MM.1S (cell line): Measurements from ENCODE around the gene TIMM44.

Source experiments
- DNase-seq: peaks from one replicate; pipeline ENCODE4 v3.0.0-alpha.2; 2015
- H2AFZ ChIP-seq: fragments of 300-600 bp; sonication (generic); 2 replicates; pipeline ENCODE4 v1.6.0; 2016; ENCODE audit warnings: antibody characterized with exemption, low read length
- H3F3A ChIP-seq: fragments of 300-600 bp; sonication (generic); 2 replicates; pipeline ENCODE4 v1.6.1; 2016; ENCODE audit warnings: mild to moderate bottlenecking, antibody characterized with exemption, low read length, moderate library complexity, mixed read lengths; ENCODE audit not compliant: insufficient read depth
- H3K27ac ChIP-seq: fragments of 300-600 bp; sonication (generic); 2 replicates; pipeline ENCODE4 v1.5.1; 2016; ENCODE audit warnings: mild to moderate bottlenecking, low read length
- H3K27me3 ChIP-seq: fragments of 300-600 bp; sonication (generic); replicated peaks from 2 replicates; pipeline ENCODE4 v1.6.0; 2016; ENCODE audit warnings: low read length; ENCODE audit not compliant: insufficient read depth
- H3K36me3 ChIP-seq: fragments of 300-600 bp; sonication (generic); replicated peaks from 2 replicates; pipeline ENCODE4 v1.6.1; 2016; ENCODE audit warnings: mild to moderate bottlenecking, low read length, mixed read lengths; ENCODE audit not compliant: insufficient read depth
- H3K4me1 ChIP-seq: fragments of 300-600 bp; sonication (generic); 2 replicates; pipeline ENCODE4 v1.6.1; 2016; ENCODE audit warnings: low read length, mixed read lengths
- H3K4me2 ChIP-seq: fragments of 300-600 bp; sonication (generic); 2 replicates; pipeline ENCODE4 v1.6.0; 2016; ENCODE audit warnings: low read depth, low read length
- H3K4me3 ChIP-seq: fragments of 300-600 bp; sonication (generic); 2 replicates; pipeline ENCODE4 v1.5.1; 2016; ENCODE audit warnings: low read length, mixed read lengths
- H3K79me2 ChIP-seq: fragments of 300-600 bp; sonication (generic); 2 replicates; pipeline ENCODE4 v1.6.1; 2016; ENCODE audit warnings: mixed run types, low read length, mixed read lengths
- H3K9ac ChIP-seq: fragments of 300-600 bp; sonication (generic); 2 replicates; pipeline ENCODE4 v1.6.1; 2016; ENCODE audit warnings: low read length, mixed read lengths
- H3K9me2 ChIP-seq: fragments of 300-600 bp; sonication (generic); replicated peaks from 2 replicates; pipeline ENCODE4 v1.6.1; 2016; ENCODE audit warnings: mild to moderate bottlenecking, low read length, mixed read lengths; ENCODE audit not compliant: insufficient read depth
- H3K9me3 ChIP-seq: fragments of 300-600 bp; sonication (generic); replicated peaks from 2 replicates; pipeline ENCODE4 v1.6.1; 2016; ENCODE audit warnings: mild to moderate bottlenecking, low read length, mixed read lengths; ENCODE audit not compliant: insufficient read depth
- H4K20me1 ChIP-seq: fragments of 300-600 bp; sonication (generic); 2 replicates; pipeline ENCODE4 v1.6.1; 2016; ENCODE audit warnings: mild to moderate bottlenecking, low read length, moderate library complexity, mixed read lengths; ENCODE audit not compliant: insufficient read depth
- CTCF ChIP-seq: fragments of 300-600 bp; sonication (generic); IDR thresholded peaks from 2 replicates; pipeline ENCODE4 v1.5.1; 2016; ENCODE audit warnings: antibody characterized with exemption, low read length, mixed read lengths
- EZH2 ChIP-seq: fragments of 300-600 bp; sonication (generic); optimal IDR thresholded peaks from 2 replicates; pipeline ENCODE3; 2017; ENCODE audit warnings: low read depth, mild to moderate bottlenecking, antibody characterized with exemption, low read length, mixed read lengths
- EZH2phosphoT487 ChIP-seq: fragments of 300-600 bp; sonication (generic); IDR thresholded peaks from 2 replicates; pipeline ENCODE4 v1.6.1; 2018; ENCODE audit warnings: antibody characterized with exemption, low read length

TIMM44 gene

GRCh38 chr19:7943444-7944176 is at the start of gene TIMM44:
TIMM44 (minus strand) TSS chr19:7943666; CDS start chr19:7943651, 15 bp downstream.
- peak within 1 kb of the TSS; percentile 97 for H3K9ac ChIP-seq
- H3F3A ChIP-seq = peaks cover 2% of the 10 kb centered on the region; the same call in 1 of the 2 replicates
- peak; percentile 100 for DNase-seq
- peaks cover 58% of the 10 kb centered on the region for H3K79me2 ChIP-seq
- H3K9me2 ChIP-seq = no peaks in the 10 kb centered on the region
- peak within 1 kb of the TSS; percentile 85 for H2AFZ ChIP-seq
- no peaks in the 10 kb centered on the region for H3K9me3 ChIP-seq
- peak within 1 kb of the TSS; percentile 88 for H3K4me3 ChIP-seq
- H3K36me3 ChIP-seq = no peaks in the 10 kb centered on the region
- H3K4me1 ChIP-seq = peaks cover 6% of the 10 kb centered on the region
- TF ChIP-seq EZH2 (no peak), EZH2phosphoT487 (no peak)
- no peaks in the 10 kb centered on the region for H4K20me1 ChIP-seq
- peak within 1 kb of the TSS; percentile 98 for H3K4me2 ChIP-seq
- H3K27ac ChIP-seq = peak within 1 kb of the TSS; percentile 80
- no peaks in the 10 kb centered on the region for H3K27me3 ChIP-seq

GRCh38 chr19:7992575-7992974 is 49.1 kb upstream of the TIMM44 start:
- H3K27ac ChIP-seq = no peak overlapping the region
- no peaks in the 10 kb centered on the region for H3F3A ChIP-seq
- peaks cover 47% of the 10 kb centered on the region for H4K20me1 ChIP-seq
- H3K79me2 ChIP-seq = peaks cover 97% of the 10 kb centered on the region
- H3K27me3 ChIP-seq = no peaks in the 10 kb centered on the region
- H2AFZ ChIP-seq = no peak overlapping the region
- H3K36me3 ChIP-seq = 0 out of 2 replicates have a peak, but pooled peaks cover 6% of the 10 kb centered on the region
- no peak overlapping the region for H3K9ac ChIP-seq
- H3K9me3 ChIP-seq = no peaks in the 10 kb centered on the region
- no peak for TF ChIP-seq EZH2phosphoT487
- TF ChIP-seq CTCF = no peak
- no peak for TF ChIP-seq EZH2
- no peak overlapping the region for H3K4me2 ChIP-seq
- H3K4me3 ChIP-seq = no peak overlapping the region
- H3K9me2 ChIP-seq = no peaks in the 10 kb centered on the region
- no peaks in the 10 kb centered on the region for H3K4me1 ChIP-seq
- DNase-seq = no peak

GRCh38 chr19:7989071-7989575 is 45.7 kb upstream of the TIMM44 start:
- Histone ChIP-seq H3F3A (no peaks in the 10 kb centered on the region), H3K36me3 (0 out of 2 replicates have a peak, but pooled peaks cover 11% of the 10 kb centered on the region), H3K9me3 (no peaks in the 10 kb centered on the region), H3K9me2 (no peaks in the 10 kb centered on the region), H3K27ac (no peak overlapping the region), H3K4me1 (no peaks in the 10 kb centered on the region), H3K79me2 (peaks cover 96% of the 10 kb centered on the region), H4K20me1 (peaks cover 32% of the 10 kb centered on the region), H2AFZ (no peak overlapping the region), H3K4me3 (no peak overlapping the region), H3K27me3 (no peaks in the 10 kb centered on the region), H3K4me2 (no peak overlapping the region), H3K9ac (no peak overlapping the region)
- no peak for TF ChIP-seq EZH2phosphoT487
- no peak for TF ChIP-seq CTCF
- TF ChIP-seq EZH2 = no peak
- no peak for DNase-seq

- H3K36me3 ChIP-seq = 0 out of 2 replicates have a peak, but pooled peaks cover 13% of the 10 kb centered on the region
- H2AFZ ChIP-seq = no peak overlapping the region
- H3K79me2 ChIP-seq = peaks cover 96% of the 10 kb centered on the region
- H3K4me1 ChIP-seq = no peaks in the 10 kb centered on the region
- H3K27me3 ChIP-seq = no peaks in the 10 kb centered on the region
- H4K20me1 ChIP-seq = peaks cover 26% of the 10 kb centered on the region
- no peak overlapping the region for H3K27ac ChIP-seq
- H3K4me2 ChIP-seq = no peak overlapping the region
- no peak overlapping the region for H3K4me3 ChIP-seq
- H3K9me3 ChIP-seq = no peaks in the 10 kb centered on the region
- DNase-seq = no peak
- TF ChIP-seq EZH2phosphoT487 = no peak
- TF ChIP-seq EZH2 = no peak
- TF ChIP-seq CTCF = no peak
- H3F3A ChIP-seq = no peaks in the 10 kb centered on the region
- H3K9me2 ChIP-seq = no peaks in the 10 kb centered on the region
- H3K9ac ChIP-seq = no peak overlapping the region
Measured at GRCh38 chr19:7988307-7988706, 44.8 kb upstream of the TIMM44 start.
